Kidney (tissue), 14 donors: ENCODE results near the gene C1orf226. TPM values are rescaled to one million over a fixed set of nuclear protein-coding genes. Genes with fewer than 3 reads are reported as not detected.

Source experiments
- DNase-seq, 5 donors: peaks; one replicate each; pipeline ENCODE4 v3.0.0-alpha.2; 2013 to 2020
- FAIRE-seq: peaks from 2 replicates; lab custom pipeline; 2012; peaks lifted over from hg19 to GRCh38; lab: Jason Lieb, UNC
- H3K27ac ChIP-seq, 2 donors: one replicate each; pipeline ENCODE4 v1.7.0; 2013; ENCODE audit warnings: low read depth in 2 of 2, low read length in 2 of 2, inconsistent platforms in 1 of 2
- H3K27me3 ChIP-seq: one replicate; pipeline ENCODE4 v1.7.1; 2013; ENCODE audit warnings: low read length, inconsistent platforms; ENCODE audit not compliant: control insufficient read depth, insufficient read depth
- H3K36me3 ChIP-seq, 3 donors: one replicate each; pipeline versions ENCODE4 v1.7.0 to v1.7.1; 2013; ENCODE audit warnings: low read length in 3 of 3, control low read depth in 1 of 3, inconsistent platforms in 1 of 3; ENCODE audit not compliant: insufficient read depth in 3 of 3, control insufficient read depth in 2 of 3
- H3K4me1 ChIP-seq, 3 donors: one replicate each; pipeline versions ENCODE4 v1.7.0 to v1.7.1; 2013; ENCODE audit warnings: low read length in 3 of 3, inconsistent platforms in 1 of 3, low read depth in 1 of 3; ENCODE audit not compliant: control insufficient read depth in 2 of 3, insufficient read depth in 2 of 3
- H3K4me3 ChIP-seq, 3 donors: one replicate each; pipeline versions ENCODE4 v1.7.0 to v1.8.1; 2013; ENCODE audit warnings: low read length in 3 of 3, control low read depth in 1 of 3, inconsistent platforms in 1 of 3
- H3K9ac ChIP-seq, 3 donors: one replicate each; pipeline versions ENCODE4 v1.7.0 to v1.7.1; 2013; ENCODE audit warnings: low read length in 3 of 3, control low read depth in 1 of 3, inconsistent platforms in 1 of 3
- H3K9me3 ChIP-seq, 3 donors: one replicate each; pipeline versions ENCODE4 v1.7.0 to v1.7.1; 2013; ENCODE audit warnings: low read length in 3 of 3, control low read depth in 1 of 3, inconsistent platforms in 1 of 3; ENCODE audit not compliant: control insufficient read depth in 2 of 3, insufficient read depth in 1 of 3
- CTCF ChIP-seq: IDR thresholded peaks from 3 replicates; pipeline ENCODE4 v1.5.1; 2012; ENCODE audit warnings: mild to moderate bottlenecking, moderate library complexity, borderline replicate concordance; ENCODE audit not compliant: insufficient read depth; ENCODE audit errors: extremely low read depth
- intact Hi-C: fragments of 100-400 bp; cut with DNase I; formaldehyde crosslinking; loops from one replicate; pipeline ENCODE4 v1.11.1; 2022
- polyA plus RNA-seq: library from polyadenylated mRNA; stranded (reverse); fragments of 350-450 nt; fragmentation: Illumina TruSeq; extraction: RNeasy Lipid Tissue Mini Kit (QIAGEN cat#74804); gene quantifications from one replicate; pipeline ENCODE4 v1.2.3, GENCODE V29; 2014; ENCODE audit warnings: low read depth, low replicate concordance; ENCODE audit not compliant: insufficient read depth
- total RNA-seq: library from RNA; stranded (reverse); fragmentation: NEBNext Ultra II Directional; extraction: Animal tissue kit (Norgen Biotek cat#: 25700); gene quantifications from one replicate; pipeline ENCODE4 v1.2.1, GENCODE V29; 2021
- donor health status: control.
- donor health status: control.
- donor health status: control.
- donor health status: control.
- donor health status: control.
- donor health status: DM: yes; HTN: yes; CAD: no.
- donor health status: Normal renal cell carcinoma (clear cell type).

The C1orf226 gene
- total and polyA plus RNA-seq, 2 donors from 2014 or later: 4.9 to 15.2 TPM

- intact Hi-C loops: no loop called here
- FAIRE-seq: peak; percentile 58
Observed at GRCh38 chr1:162391790-162392563, 10.4 kb downstream of the C1orf226 start.

GRCh38 chr1:162396201-162396906 lies 14.8 kb downstream of the C1orf226 start:
- DNase-seq: no peak
- no peak for TF ChIP-seq CTCF
- Histone ChIP-seq H3K27ac (no peak overlapping the region), H3K9ac (no peak overlapping the region), H3K4me1 (peaks cover 0 to 3% (median 0%) of the 10 kb centered on the region in 3 donors), H3K36me3 (no peaks in the 10 kb centered on the region), H3K4me3 (no peak overlapping the region), H3K27me3 (no peaks in the 10 kb centered on the region), H3K9me3 (no peaks in the 10 kb centered on the region)
- intact Hi-C loops: no loop called here
- no peak for FAIRE-seq

More at GRCh38 chr1:162391790-162392563, 10.4 kb downstream of the C1orf226 start:
- peak overlapping the region in 1 of 3 donors; percentile 15 for H3K4me3 ChIP-seq
- H3K27ac ChIP-seq: no peak overlapping the region
- DNase-seq: peak in 2 of 5 donors; percentile 45 to 65
- H3K9ac ChIP-seq: no peak overlapping the region
- no peaks in the 10 kb centered on the region for H3K27me3 ChIP-seq
- peaks cover 0 to 6% (median 0%) of the 10 kb centered on the region in 3 donors for H3K4me1 ChIP-seq
- TF ChIP-seq CTCF: peak; percentile 75
- H3K36me3 ChIP-seq: no peaks in the 10 kb centered on the region
- H3K9me3 ChIP-seq: no peaks in the 10 kb centered on the region

- Histone ChIP-seq H3K27me3 (no peaks in the 10 kb centered on the region), H3K9me3 (no peaks in the 10 kb centered on the region), H3K4me1 (no peaks in the 10 kb centered on the region), H3K9ac (no peak overlapping the region), H3K27ac (no peak overlapping the region), H3K36me3 (no peaks in the 10 kb centered on the region), H3K4me3 (no peak overlapping the region)
- intact Hi-C loops: no loop called here
- DNase-seq: no peak
- no peak for TF ChIP-seq CTCF
- no peak for FAIRE-seq
Observed at GRCh38 chr1:162397039-162397448, 15.5 kb downstream of the C1orf226 start.
